OCI-LY7 (cell line): ENCODE results near the gene RNU7-1. TPM values are rescaled to one million over a fixed set of nuclear protein-coding genes. Genes with fewer than 3 reads are reported as not detected.
A peak's percentile ranks its signal among the peaks of the same experiment; 100 is the strongest.

Source experiments
- BruUV-seq: library from RNA; stranded (reverse); fragments of 400-500 nt; replicated peaks from 2 replicates; lab custom pipeline; 2021; lab: Mats Ljungman, UMichigan
- CTCF ChIA-PET: fragments of 300-600 bp; sonication (Branson Sonifier 250); formaldehyde crosslinking; loops from one replicate; lab custom pipeline; 2022; ENCODE audit warnings: antibody characterized with exemption; ENCODE audit not compliant: unreplicated experiment; lab: Charles Lee
- POLR2A ChIA-PET: fragments of 300-600 bp; sonication (Branson Sonifier 250); formaldehyde crosslinking; loops from one replicate; lab custom pipeline; 2022; ENCODE audit warnings: antibody characterized with exemption; lab: Charles Lee
- DNase-seq: peaks from one replicate; pipeline ENCODE4 v3.0.0-alpha.2; 2015; ENCODE audit warnings: low spot score
- H2AFZ ChIP-seq: fragments of 200-600 bp; sonication (generic), shearing (Covaris generic); 2 replicates; pipeline ENCODE4 v1.6.1; 2014; ENCODE audit warnings: mild to moderate bottlenecking, antibody characterized with exemption, low read length, moderate library complexity
- H3K27ac ChIP-seq: fragments of 200-600 bp; sonication (generic); 2 replicates; pipeline ENCODE4 v1.5.1; 2014; ENCODE audit warnings: mixed run types, low read depth, mild to moderate bottlenecking, moderate library complexity, low read length, inconsistent platforms; ENCODE audit not compliant: poor library complexity, severe bottlenecking
- H3K36me3 ChIP-seq: fragments of 200-600 bp; sonication (generic); 2 replicates; pipeline ENCODE4 v1.6.1; 2014; ENCODE audit warnings: mild to moderate bottlenecking, antibody characterized with exemption, low read length, moderate library complexity, mixed read lengths; ENCODE audit not compliant: insufficient read depth
- H3K4me1 ChIP-seq: fragments of 200-600 bp; sonication (generic); 2 replicates; pipeline ENCODE4 v1.5.1; 2014; ENCODE audit warnings: mild to moderate bottlenecking, low read length; ENCODE audit not compliant: insufficient read depth, poor library complexity, severe bottlenecking
- H3K4me2 ChIP-seq: fragments of 200-600 bp; sonication (generic); 2 replicates; pipeline ENCODE4 v1.6.1; 2014; ENCODE audit warnings: mild to moderate bottlenecking, low read length
- H3K4me3 ChIP-seq: fragments of 200-600 bp; sonication (generic); 2 replicates; pipeline ENCODE4 v1.5.1; 2014; ENCODE audit warnings: mild to moderate bottlenecking, low read depth, low read length; ENCODE audit not compliant: poor library complexity, severe bottlenecking
- H3K79me2 ChIP-seq: fragments of 200-600 bp; sonication (generic); 2 replicates; pipeline ENCODE4 v1.6.1; 2016; ENCODE audit warnings: low read depth, mild to moderate bottlenecking, low read length, moderate library complexity, mixed read lengths; ENCODE audit not compliant: insufficient read depth
- H3K9me2 ChIP-seq: fragments of 200-600 bp; sonication (generic); 2 replicates; pipeline ENCODE4 v1.6.1; 2016; ENCODE audit warnings: mild to moderate bottlenecking, low read length, mixed read lengths; ENCODE audit not compliant: insufficient read depth
- H3K9me3 ChIP-seq: fragments of 200-600 bp; sonication (generic); 2 replicates; pipeline ENCODE4 v1.6.1; 2014; ENCODE audit warnings: mild to moderate bottlenecking, mixed run types, low read length, mixed read lengths
- H4K20me1 ChIP-seq: fragments of 200-600 bp; sonication (generic); 2 replicates; pipeline ENCODE4 v1.6.1; 2014; ENCODE audit warnings: mild to moderate bottlenecking, antibody characterized with exemption, low read length, moderate library complexity, mixed read lengths; ENCODE audit not compliant: insufficient read depth
- CTCF ChIP-seq: fragments of 200-600 bp; sonication (generic); conservative IDR thresholded peaks from 2 replicates; pipeline ENCODE4 v1.5.1; 2014; ENCODE audit warnings: mild to moderate bottlenecking, antibody characterized with exemption, low read length, moderate library complexity, mixed read lengths
- EZH2phosphoT487 ChIP-seq: fragments of 200-600 bp; sonication (generic); IDR thresholded peaks from 2 replicates; pipeline ENCODE4 v1.6.1; 2018; ENCODE audit warnings: low read depth, borderline replicate concordance, mild to moderate bottlenecking, mixed run types, antibody characterized with exemption, low read length, moderate library complexity, mixed read lengths
- intact Hi-C: fragments of 100-400 bp; cut with micrococcal nuclease; formaldehyde crosslinking; loops from one replicate; pipeline ENCODE4 v1.10.0; 2022; ENCODE audit not compliant: unreplicated experiment
- total RNA-seq, 2 experiments: library from RNA; depleted of rRNA in 1 of 2; stranded (reverse); fragments of >200 nt in 1 of 2; shearing (Covaris generic) in 1 of 2; gene quantifications; 2 replicates each; pipeline ENCODE4 v1.2.3, GENCODE V29; 2014 to 2022

RNU7-1 gene
- total RNA-seq, 2 experiments from 2014 or later = not detected

GRCh38 chr12:6975297-6976032 lies 31.8 kb downstream of the RNU7-1 start:
- H3K9me3 ChIP-seq = no peaks in the 10 kb centered on the region
- CTCF ChIA-PET = no interaction called here
- no peak for TF ChIP-seq CTCF
- no peak for TF ChIP-seq EZH2phosphoT487
- no TSS peak for BruUV-seq
- H4K20me1 ChIP-seq = no peaks in the 10 kb centered on the region
- POLR2A ChIA-PET = interaction anchor here (0.5 to 2.6 kb wide), 7 partner anchors 19 to 456 kb away, joined by 3 to 16 read pairs (median 4); partner anchors contain the start of genes C12orf57, LPCAT3 and RNU7-1
- H3K79me2 ChIP-seq = peaks cover 36% of the 10 kb centered on the region
- DNase-seq = no peak
- H3K36me3 ChIP-seq = peaks cover 78% of the 10 kb centered on the region
- no peak overlapping the region for H3K4me2 ChIP-seq
- intact Hi-C loops = no loop called here
- no peaks in the 10 kb centered on the region for H3K9me2 ChIP-seq
- H3K4me1 ChIP-seq = peaks cover 43% of the 10 kb centered on the region
- H2AFZ ChIP-seq = no peak overlapping the region
- H3K27ac ChIP-seq = peak overlapping the region; percentile 9
- no peak overlapping the region for H3K4me3 ChIP-seq

- ChIA-PET CTCF (no interaction called here), POLR2A (interaction anchor here (0.5 to 1.6 kb wide), 4 partner anchors 9 to 81 kb away, joined by 3 to 7 read pairs (median 4); no protein-coding TSS in a partner anchor)
- Histone ChIP-seq H3K27ac (no peak overlapping the region), H4K20me1 (no peaks in the 10 kb centered on the region), H3K4me3 (no peak overlapping the region), H3K4me1 (peaks cover 32% of the 10 kb centered on the region), H3K9me3 (no peaks in the 10 kb centered on the region), H2AFZ (no peak overlapping the region), H3K79me2 (peaks cover 16% of the 10 kb centered on the region), H3K4me2 (no peak overlapping the region), H3K36me3 (peaks cover 94% of the 10 kb centered on the region), H3K9me2 (no peaks in the 10 kb centered on the region)
- intact Hi-C loops = no loop called here
- DNase-seq = no peak
- BruUV-seq = no TSS peak
- TF ChIP-seq EZH2phosphoT487 (no peak), CTCF (no peak)
Measured at GRCh38 chr12:6977653-6978052, 34.0 kb downstream of the RNU7-1 start.

- peaks cover 27% of the 10 kb centered on the region for H3K4me1 ChIP-seq
- CTCF ChIA-PET = no interaction called here
- no peaks in the 10 kb centered on the region for H3K9me2 ChIP-seq
- H3K27ac ChIP-seq = no peak overlapping the region
- H3K4me3 ChIP-seq = no peak overlapping the region
- no TSS peak for BruUV-seq
- TF ChIP-seq CTCF = no peak
- TF ChIP-seq EZH2phosphoT487 = no peak
- no peak overlapping the region for H3K4me2 ChIP-seq
- intact Hi-C loops = no loop called here
- DNase-seq = no peak
- no peaks in the 10 kb centered on the region for H3K9me3 ChIP-seq
- no peaks in the 10 kb centered on the region for H4K20me1 ChIP-seq
- no peak overlapping the region for H2AFZ ChIP-seq
- POLR2A ChIA-PET = interaction anchor here (0.7 to 1.6 kb wide), 3 partner anchors 9 to 47 kb away, joined by 3 to 7 read pairs (median 3); no protein-coding TSS in a partner anchor
- peaks cover 11% of the 10 kb centered on the region; the same call in 1 of the 2 replicates for H3K79me2 ChIP-seq
- H3K36me3 ChIP-seq = peaks cover 92% of the 10 kb centered on the region
Measured at GRCh38 chr12:6978188-6978587, 34.6 kb downstream of the RNU7-1 start.
